Ishikawa (cell line): Measurements from ENCODE around the gene GSS.
A peak's percentile ranks its signal among the peaks of the same experiment; 100 is the strongest.

ENCODE experiments used
- CEBPB ChIP-seq: IDR thresholded peaks from 2 replicates; pipeline ENCODE4 v1.6.1; 2012
- CREB1 ChIP-seq: IDR thresholded peaks from 2 replicates; pipeline ENCODE4 v1.6.1; 2012; ENCODE audit warnings: low read depth
- EGR1 ChIP-seq: IDR thresholded peaks from 2 replicates; pipeline ENCODE4 v1.6.1; 2012
- EP300 ChIP-seq: IDR thresholded peaks from 2 replicates; pipeline ENCODE4 v1.6.1; 2012; ENCODE audit warnings: borderline replicate concordance
- FOXM1 ChIP-seq: IDR thresholded peaks from 2 replicates; pipeline ENCODE4 v1.6.1; 2012; ENCODE audit warnings: low read depth, borderline replicate concordance
- NFIC ChIP-seq: IDR thresholded peaks from 2 replicates; pipeline ENCODE4 v1.6.1; 2012
- RAD21 ChIP-seq: IDR thresholded peaks from 2 replicates; pipeline ENCODE4 v1.6.1; 2012; ENCODE audit warnings: low read depth
- TAF1 ChIP-seq: IDR thresholded peaks from 2 replicates; pipeline ENCODE4 v1.6.1; 2012; ENCODE audit warnings: low read depth, mild to moderate bottlenecking
- TCF12 ChIP-seq: IDR thresholded peaks from 2 replicates; pipeline ENCODE4 v1.6.1; 2012; ENCODE audit warnings: low read depth
- TEAD4 ChIP-seq: IDR thresholded peaks from 2 replicates; pipeline ENCODE4 v1.6.1; 2012
- YY1 ChIP-seq: IDR thresholded peaks from 2 replicates; pipeline ENCODE4 v1.6.1; 2012; ENCODE audit warnings: low read depth
- ZBTB7A ChIP-seq: IDR thresholded peaks from 2 replicates; pipeline ENCODE4 v1.6.1; 2012; ENCODE audit warnings: low read depth
- TF ChIP-seq, protein P1 (sequence below): IDR thresholded peaks from 2 replicates; pipeline ENCODE4 v1.6.1; 2012
- TF ChIP-seq, protein P2 (sequence below): IDR thresholded peaks from 2 replicates; pipeline ENCODE4 v1.6.1; 2012; ENCODE audit warnings: low read depth, mild to moderate bottlenecking
- TF ChIP-seq, protein P3 (sequence below): IDR thresholded peaks from 2 replicates; pipeline ENCODE4 v1.6.1; 2012

The GSS gene

GRCh38 chr20:34999021-34999451 lies 43.4 kb upstream of the GSS start:
- TF ChIP-seq CEBPB (no peak), CREB1 (no peak), ZBTB7A (no peak), TAF1 (no peak), EP300 (no peak), TCF12 (no peak), TEAD4 (no peak), YY1 (no peak), FOXM1 (no peak), RAD21 (no peak), EGR1 (no peak), NFIC (no peak)
- TF ChIP-seq, protein P1, sequence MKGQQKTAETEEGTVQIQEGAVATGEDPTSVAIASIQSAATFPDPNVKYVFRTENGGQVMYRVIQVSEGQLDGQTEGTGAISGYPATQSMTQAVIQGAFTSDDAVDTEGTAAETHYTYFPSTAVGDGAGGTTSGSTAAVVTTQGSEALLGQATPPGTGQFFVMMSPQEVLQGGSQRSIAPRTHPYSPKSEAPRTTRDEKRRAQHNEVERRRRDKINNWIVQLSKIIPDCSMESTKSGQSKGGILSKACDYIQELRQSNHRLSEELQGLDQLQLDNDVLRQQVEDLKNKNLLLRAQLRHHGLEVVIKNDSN, result no peak
- TF ChIP-seq, protein P2, sequence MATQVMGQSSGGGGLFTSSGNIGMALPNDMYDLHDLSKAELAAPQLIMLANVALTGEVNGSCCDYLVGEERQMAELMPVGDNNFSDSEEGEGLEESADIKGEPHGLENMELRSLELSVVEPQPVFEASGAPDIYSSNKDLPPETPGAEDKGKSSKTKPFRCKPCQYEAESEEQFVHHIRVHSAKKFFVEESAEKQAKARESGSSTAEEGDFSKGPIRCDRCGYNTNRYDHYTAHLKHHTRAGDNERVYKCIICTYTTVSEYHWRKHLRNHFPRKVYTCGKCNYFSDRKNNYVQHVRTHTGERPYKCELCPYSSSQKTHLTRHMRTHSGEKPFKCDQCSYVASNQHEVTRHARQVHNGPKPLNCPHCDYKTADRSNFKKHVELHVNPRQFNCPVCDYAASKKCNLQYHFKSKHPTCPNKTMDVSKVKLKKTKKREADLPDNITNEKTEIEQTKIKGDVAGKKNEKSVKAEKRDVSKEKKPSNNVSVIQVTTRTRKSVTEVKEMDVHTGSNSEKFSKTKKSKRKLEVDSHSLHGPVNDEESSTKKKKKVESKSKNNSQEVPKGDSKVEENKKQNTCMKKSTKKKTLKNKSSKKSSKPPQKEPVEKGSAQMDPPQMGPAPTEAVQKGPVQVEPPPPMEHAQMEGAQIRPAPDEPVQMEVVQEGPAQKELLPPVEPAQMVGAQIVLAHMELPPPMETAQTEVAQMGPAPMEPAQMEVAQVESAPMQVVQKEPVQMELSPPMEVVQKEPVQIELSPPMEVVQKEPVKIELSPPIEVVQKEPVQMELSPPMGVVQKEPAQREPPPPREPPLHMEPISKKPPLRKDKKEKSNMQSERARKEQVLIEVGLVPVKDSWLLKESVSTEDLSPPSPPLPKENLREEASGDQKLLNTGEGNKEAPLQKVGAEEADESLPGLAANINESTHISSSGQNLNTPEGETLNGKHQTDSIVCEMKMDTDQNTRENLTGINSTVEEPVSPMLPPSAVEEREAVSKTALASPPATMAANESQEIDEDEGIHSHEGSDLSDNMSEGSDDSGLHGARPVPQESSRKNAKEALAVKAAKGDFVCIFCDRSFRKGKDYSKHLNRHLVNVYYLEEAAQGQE, result no peak
- TF ChIP-seq, protein P3, sequence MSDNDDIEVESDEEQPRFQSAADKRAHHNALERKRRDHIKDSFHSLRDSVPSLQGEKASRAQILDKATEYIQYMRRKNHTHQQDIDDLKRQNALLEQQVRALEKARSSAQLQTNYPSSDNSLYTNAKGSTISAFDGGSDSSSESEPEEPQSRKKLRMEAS, result no peak

DNA sequence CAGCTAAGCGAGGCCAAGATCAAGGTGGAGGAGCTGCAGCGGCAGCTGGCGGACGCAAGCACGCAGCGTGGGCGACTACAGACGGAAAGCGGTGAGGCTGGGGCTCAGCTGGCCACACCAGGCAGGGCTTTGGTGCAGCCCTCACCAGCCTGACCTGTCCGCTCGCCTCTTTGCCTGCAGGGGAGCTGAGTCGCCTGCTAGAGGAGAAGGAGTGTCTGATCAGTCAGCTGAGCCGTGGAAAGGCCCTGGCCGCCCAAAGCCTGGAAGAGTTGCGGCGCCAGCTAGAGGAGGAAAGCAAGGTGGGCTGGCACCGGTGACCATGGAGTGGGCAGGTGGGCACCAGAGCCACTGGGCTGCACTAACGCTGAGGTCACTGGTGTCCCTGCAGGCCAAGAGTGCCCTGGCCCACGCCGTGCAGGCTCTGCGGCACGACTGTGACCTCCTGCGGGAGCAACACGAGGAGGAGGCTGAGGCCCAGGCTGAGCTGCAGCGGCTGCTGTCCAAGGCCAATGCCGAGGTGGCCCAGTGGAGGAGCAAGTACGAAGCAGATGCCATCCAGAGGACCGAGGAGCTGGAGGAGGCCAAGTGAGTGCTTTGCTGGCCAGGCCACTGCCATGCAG lies 42.8 kb upstream of the GSS start:
- TF ChIP-seq NFIC (no peak), RAD21 (0 out of 2 replicates have a peak, but pooled peaks have one; percentile 7)

DNA sequence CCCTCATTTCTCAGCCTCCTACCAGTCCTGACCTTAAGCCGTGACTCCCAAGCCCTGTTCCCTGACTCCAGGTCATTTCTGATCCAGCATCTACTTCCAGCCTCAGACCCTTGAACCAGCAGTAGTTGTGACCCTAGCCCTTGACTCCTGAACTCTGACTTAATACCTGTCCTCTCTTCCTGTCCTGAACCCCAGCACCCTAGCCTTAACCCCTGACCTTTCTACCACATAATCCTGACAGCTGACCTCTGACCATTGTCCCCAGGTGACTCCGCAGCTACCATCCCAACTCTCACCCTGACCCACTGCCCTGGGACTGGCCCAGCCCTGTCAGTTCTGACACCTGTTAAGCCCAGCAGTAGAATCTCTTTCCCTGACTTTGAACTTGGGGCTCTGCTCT lies 42.2 kb upstream of the GSS start:
- TF ChIP-seq TAF1 (no peak), TCF12 (no peak), ZBTB7A (no peak), CREB1 (no peak), EGR1 (no peak), RAD21 (no peak), NFIC (no peak), EP300 (no peak), CEBPB (no peak), FOXM1 (no peak), YY1 (no peak), TEAD4 (no peak)
- TF ChIP-seq, protein P3, result no peak
- TF ChIP-seq, protein P1, result no peak
- TF ChIP-seq, protein P2, result no peak

- no peak for TF ChIP-seq YY1
- no peak for TF ChIP-seq CREB1
Measured at GRCh38 chr20:34997131-34997561, 41.5 kb upstream of the GSS start.

DNA sequence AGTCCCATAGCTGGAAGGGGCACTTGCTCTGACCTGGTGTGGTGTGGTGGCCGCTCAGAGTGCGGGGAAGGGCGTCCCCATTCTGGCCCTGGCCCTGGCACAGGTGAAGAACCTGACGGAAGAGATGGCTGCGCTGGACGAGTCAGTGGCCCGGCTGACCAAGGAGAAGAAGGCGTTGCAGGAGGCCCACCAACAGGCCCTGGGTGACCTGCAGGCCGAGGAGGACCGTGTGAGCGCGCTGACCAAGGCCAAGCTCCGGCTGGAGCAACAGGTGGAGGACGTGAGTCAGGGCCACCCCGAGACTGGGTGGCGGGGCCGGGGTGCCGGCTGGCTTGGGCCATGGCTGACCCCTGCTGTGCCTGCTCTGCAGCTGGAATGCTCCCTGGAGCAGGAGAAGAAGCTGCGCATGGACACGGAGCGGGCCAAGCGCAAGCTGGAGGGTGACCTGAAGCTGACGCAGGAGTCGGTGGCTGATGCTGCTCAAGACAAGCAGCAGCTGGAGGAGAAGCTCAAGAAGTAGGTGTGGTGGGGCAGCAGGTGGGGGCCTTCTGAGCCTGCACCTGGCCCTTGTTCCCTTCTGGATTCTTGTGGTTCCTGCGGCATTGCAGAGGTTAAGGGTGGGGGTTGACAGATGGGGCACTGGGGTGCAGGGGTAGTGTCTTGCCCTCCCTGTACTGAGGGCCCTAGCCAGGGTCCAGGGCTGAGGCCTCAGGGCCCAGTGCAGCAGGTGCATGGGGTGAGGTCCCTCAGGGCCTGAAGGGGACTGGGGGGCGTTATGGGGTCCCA lies 40.8 kb upstream of the GSS start:
- TF ChIP-seq CREB1, result no peak
- TF ChIP-seq YY1, result no peak
- TF ChIP-seq EGR1, result no peak
- no peak for TF ChIP-seq TAF1
- no peak for TF ChIP-seq ZBTB7A
- TF ChIP-seq, protein P3, result no peak
- TF ChIP-seq FOXM1, result no peak
- no peak for TF ChIP-seq CEBPB
- TF ChIP-seq, protein P1, result no peak
- TF ChIP-seq, protein P2, result no peak
- no peak for TF ChIP-seq NFIC
- no peak for TF ChIP-seq RAD21
- no peak for TF ChIP-seq TEAD4
- no peak for TF ChIP-seq TCF12
- TF ChIP-seq EP300, result no peak
